Peyer's patch (tissue), 4 donors: Measurements from ENCODE around the gene KIR3DL3.

Source experiments
- POLR2A ChIP-seq, 2 donors: fragments of 450-650 bp; IDR thresholded peaks; one replicate each; pipeline ENCODE4 v1.5.1; 2017; ENCODE audit warnings: antibody characterized with exemption in 2 of 2, mild to moderate bottlenecking in 2 of 2, moderate library complexity in 2 of 2
- TF ChIP-seq, protein P1 (sequence below), 6 experiments: fragments of 450-650 bp in 4 of 6; fragments of 200-600 bp in 2 of 6; sonication (generic) in 1 of 6; IDR thresholded peaks; one replicate each; pipeline ENCODE4 v1.5.1; 2017 to 2019; ENCODE audit warnings: antibody characterized with exemption in 6 of 6, mild to moderate bottlenecking in 3 of 6, moderate library complexity in 1 of 6

- TF ChIP-seq, protein P1, sequence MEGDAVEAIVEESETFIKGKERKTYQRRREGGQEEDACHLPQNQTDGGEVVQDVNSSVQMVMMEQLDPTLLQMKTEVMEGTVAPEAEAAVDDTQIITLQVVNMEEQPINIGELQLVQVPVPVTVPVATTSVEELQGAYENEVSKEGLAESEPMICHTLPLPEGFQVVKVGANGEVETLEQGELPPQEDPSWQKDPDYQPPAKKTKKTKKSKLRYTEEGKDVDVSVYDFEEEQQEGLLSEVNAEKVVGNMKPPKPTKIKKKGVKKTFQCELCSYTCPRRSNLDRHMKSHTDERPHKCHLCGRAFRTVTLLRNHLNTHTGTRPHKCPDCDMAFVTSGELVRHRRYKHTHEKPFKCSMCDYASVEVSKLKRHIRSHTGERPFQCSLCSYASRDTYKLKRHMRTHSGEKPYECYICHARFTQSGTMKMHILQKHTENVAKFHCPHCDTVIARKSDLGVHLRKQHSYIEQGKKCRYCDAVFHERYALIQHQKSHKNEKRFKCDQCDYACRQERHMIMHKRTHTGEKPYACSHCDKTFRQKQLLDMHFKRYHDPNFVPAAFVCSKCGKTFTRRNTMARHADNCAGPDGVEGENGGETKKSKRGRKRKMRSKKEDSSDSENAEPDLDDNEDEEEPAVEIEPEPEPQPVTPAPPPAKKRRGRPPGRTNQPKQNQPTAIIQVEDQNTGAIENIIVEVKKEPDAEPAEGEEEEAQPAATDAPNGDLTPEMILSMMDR (IDR thresholded peaks at IDR 0.05) = no peak
- no peak for TF ChIP-seq POLR2A (IDR thresholded peaks at IDR 0.05)
Measured at GRCh38 chr19:54709212-54709948, 14.9 kb upstream of the KIR3DL3 start.
